ENCODE measurements around the gene ZNF784. TPM values are rescaled to one million over a fixed set of nuclear protein-coding genes. Genes with fewer than 3 reads are reported as not detected.

Gene ZNF784
- total and polyA plus RNA-seq, 9 of the 15 experiments (the other 6 are each of a cell fraction or from before 2014, with no cell fraction given) = 0.14 to 6.1 (median 2.1) TPM

GRCh38 chr19:55654868-55655647 lies 30.7 kb upstream of the ZNF784 start, which contains the start of gene U2AF2 (continued):
- TF ChIP-seq HDAC3 (IDR thresholded peaks at IDR 0.05; ENCODE audit: borderline replicate concordance, partially characterized antibody) (no peak), KAT7 (CRISPR knock-in tag; IDR thresholded peaks at IDR 0.05; ENCODE audit: borderline replicate concordance) (0 out of 2 replicates have a peak, but pooled peaks have one; percentile 33), RB1 (IDR thresholded peaks at IDR 0.05; ENCODE audit: low read depth) (peak; percentile 55; the same call in 1 of the 2 replicates), EP400 (IDR thresholded peaks at IDR 0.05) (peak; percentile 97), ZNF57 (CRISPR knock-in tag; IDR thresholded peaks at IDR 0.05) (0 out of 2 replicates have a peak, but pooled peaks have one; percentile 11), SAFB (IDR thresholded peaks at IDR 0.05; ENCODE audit: borderline replicate concordance, low read depth, low read length) (peak; percentile 53; the same call in 1 of the 2 replicates), FOXK2 (conservative IDR thresholded peaks at IDR 0.05 in 1 of 2, IDR thresholded peaks at IDR 0.05 in 1 of 2; ENCODE audit: low read depth in 2 of 2) (peak; percentile 81 to 91), MAZ (CRISPR knock-in tag; conservative IDR thresholded peaks at IDR 0.05 in 1 of 2, IDR thresholded peaks at IDR 0.05 in 1 of 2) (peak; percentile 46 to 92), NRF1 (conservative IDR thresholded peaks at IDR 0.05 in 1 of 2, IDR thresholded peaks at IDR 0.05 in 1 of 2) (peak; percentile 97), SMAD4 (CRISPR knock-in tag; conservative IDR thresholded peaks at IDR 0.05) (peak; percentile 59), STAT5B (CRISPR knock-in tag; IDR thresholded peaks at IDR 0.05) (no peak), CTCF (IDR thresholded peaks at IDR 0.05 in 2 of 3, conservative IDR thresholded peaks at IDR 0.05 in 1 of 3; ENCODE audit: insufficient read depth in 2 of 3, low read depth in 1 of 3, low read length in 3 of 3) (no peak; a peak in 1 of 6 replicates), ID3 (CRISPR knock-in tag; IDR thresholded peaks at IDR 0.05) (no peak), ID3 (tag; IDR thresholded peaks at IDR 0.05) (peak; percentile 85), MCM5 (IDR thresholded peaks at IDR 0.05; ENCODE audit: low read depth) (no peak), NCOA1 (IDR thresholded peaks at IDR 0.05; ENCODE audit: low read depth) (no peak), ATF6 (CRISPR knock-in tag; IDR thresholded peaks at IDR 0.05) (no peak), ZFP91 (CRISPR knock-in tag; IDR thresholded peaks at IDR 0.05) (no peak), NKRF (IDR thresholded peaks at IDR 0.05; ENCODE audit: borderline replicate concordance) (no peak)

All from K562 (cell line).